HUES6 (cell line): ENCODE data around the gene RAPGEF3.

Source experiments
- H3K27ac ChIP-seq: 2 replicates; pipeline ENCODE4 v1.7.0; 2013; ENCODE audit warnings: low read depth, mild to moderate bottlenecking, low read length, inconsistent platforms
- H3K27me3 ChIP-seq: 2 replicates; pipeline ENCODE4 v1.6.1; 2013; ENCODE audit warnings: low read length; ENCODE audit not compliant: control insufficient read depth, insufficient read depth
- H3K36me3 ChIP-seq: 2 replicates; pipeline ENCODE4 v1.6.1; 2013; ENCODE audit warnings: low read length; ENCODE audit not compliant: control insufficient read depth, insufficient read depth
- H3K4me1 ChIP-seq: 2 replicates; pipeline ENCODE4 v1.6.1; 2013; ENCODE audit warnings: low read length; ENCODE audit not compliant: control insufficient read depth, insufficient read depth
- H3K4me3 ChIP-seq: 2 replicates; pipeline ENCODE4 v1.5.1; 2013; ENCODE audit warnings: low read depth, low read length
- H3K9ac ChIP-seq: one replicate; pipeline ENCODE4 v1.6.1; 2013; ENCODE audit warnings: mild to moderate bottlenecking, low read length
- H3K9me3 ChIP-seq: 2 replicates; pipeline ENCODE4 v1.6.1; 2013; ENCODE audit warnings: low read depth, low read length; ENCODE audit not compliant: control insufficient read depth, insufficient read depth

Gene RAPGEF3

GRCh38 chr12:47781479-47782371, 23.0 kb upstream of the RAPGEF3 start:
- no peaks in the 10 kb centered on the region for H3K9me3 ChIP-seq
- no peak overlapping the region for H3K4me3 ChIP-seq
- H3K36me3 ChIP-seq: peaks cover 54% of the 10 kb centered on the region
- H3K9ac ChIP-seq: no peak overlapping the region
- no peak overlapping the region for H3K27ac ChIP-seq
- H3K4me1 ChIP-seq: peaks cover 20% of the 10 kb centered on the region
- no peaks in the 10 kb centered on the region for H3K27me3 ChIP-seq

- Histone ChIP-seq H3K36me3 (peaks cover 37% of the 10 kb centered on the region), H3K9ac (no peak overlapping the region), H3K4me3 (no peak overlapping the region), H3K4me1 (peaks cover 23% of the 10 kb centered on the region), H3K9me3 (no peaks in the 10 kb centered on the region), H3K27me3 (no peaks in the 10 kb centered on the region), H3K27ac (no peak overlapping the region)
Observed at GRCh38 chr12:47779943-47780504, 21.3 kb upstream of the RAPGEF3 start.

- H3K9me3 ChIP-seq: no peaks in the 10 kb centered on the region
- peaks cover 31% of the 10 kb centered on the region for H3K36me3 ChIP-seq
- H3K9ac ChIP-seq: no peak overlapping the region
- H3K4me3 ChIP-seq: no peak overlapping the region
- peaks cover 23% of the 10 kb centered on the region for H3K4me1 ChIP-seq
- 0 out of 2 replicates have a peak, but pooled peaks cover 3% of the 10 kb centered on the region for H3K27me3 ChIP-seq
- no peak overlapping the region for H3K27ac ChIP-seq
Observed at GRCh38 chr12:47779301-47779942, 20.7 kb upstream of the RAPGEF3 start.

GRCh38 chr12:47778881-47779280, 20.2 kb upstream of the RAPGEF3 start:
- Histone ChIP-seq H3K27me3 (peaks cover 9% of the 10 kb centered on the region), H3K36me3 (peaks cover 26% of the 10 kb centered on the region), H3K9me3 (no peaks in the 10 kb centered on the region), H3K9ac (no peak overlapping the region), H3K27ac (no peak overlapping the region), H3K4me3 (no peak overlapping the region), H3K4me1 (peaks cover 23% of the 10 kb centered on the region)

- H3K4me1 ChIP-seq: peaks cover 23% of the 10 kb centered on the region
- no peak overlapping the region for H3K27ac ChIP-seq
- no peaks in the 10 kb centered on the region for H3K9me3 ChIP-seq
- peaks cover 16% of the 10 kb centered on the region for H3K36me3 ChIP-seq
- no peak overlapping the region for H3K4me3 ChIP-seq
- no peak overlapping the region for H3K9ac ChIP-seq
- H3K27me3 ChIP-seq: peaks cover 14% of the 10 kb centered on the region
Observed at GRCh38 chr12:47777741-47778558, 19.3 kb upstream of the RAPGEF3 start.

GRCh38 chr12:47777151-47777550, 18.5 kb upstream of the RAPGEF3 start:
- peaks cover 14% of the 10 kb centered on the region for H3K27me3 ChIP-seq
- no peak overlapping the region for H3K4me3 ChIP-seq
- no peak overlapping the region for H3K27ac ChIP-seq
- no peaks in the 10 kb centered on the region for H3K9me3 ChIP-seq
- H3K36me3 ChIP-seq: peaks cover 9% of the 10 kb centered on the region
- H3K9ac ChIP-seq: no peak overlapping the region
- H3K4me1 ChIP-seq: peaks cover 23% of the 10 kb centered on the region

GRCh38 chr12:47776471-47777143, 17.9 kb upstream of the RAPGEF3 start:
- no peak overlapping the region for H3K4me3 ChIP-seq
- H3K36me3 ChIP-seq: peaks cover 4% of the 10 kb centered on the region; the same call in 1 of the 2 replicates
- H3K27me3 ChIP-seq: peaks cover 14% of the 10 kb centered on the region
- H3K4me1 ChIP-seq: peaks cover 25% of the 10 kb centered on the region
- H3K27ac ChIP-seq: no peak overlapping the region
- H3K9ac ChIP-seq: no peak overlapping the region
- H3K9me3 ChIP-seq: no peaks in the 10 kb centered on the region

- no peak overlapping the region for H3K9ac ChIP-seq
- no peak overlapping the region for H3K4me3 ChIP-seq
- H3K36me3 ChIP-seq: no peaks in the 10 kb centered on the region
- peaks cover 25% of the 10 kb centered on the region for H3K4me1 ChIP-seq
- H3K27me3 ChIP-seq: peaks cover 14% of the 10 kb centered on the region
- no peak overlapping the region for H3K27ac ChIP-seq
- H3K9me3 ChIP-seq: no peaks in the 10 kb centered on the region
Observed at GRCh38 chr12:47775100-47775911, 16.6 kb upstream of the RAPGEF3 start.

GRCh38 chr12:47774663-47775062, 16.0 kb upstream of the RAPGEF3 start:
- H3K27ac ChIP-seq: no peak overlapping the region
- no peak overlapping the region for H3K9ac ChIP-seq
- H3K36me3 ChIP-seq: no peaks in the 10 kb centered on the region
- H3K27me3 ChIP-seq: peaks cover 14% of the 10 kb centered on the region
- H3K4me1 ChIP-seq: peaks cover 25% of the 10 kb centered on the region
- no peak overlapping the region for H3K4me3 ChIP-seq
- H3K9me3 ChIP-seq: no peaks in the 10 kb centered on the region
